SK-N-SH (cell line): Measurements from ENCODE around the gene ASTL. TPM values are rescaled to one million over a fixed set of nuclear protein-coding genes. Genes with fewer than 3 reads are reported as not detected.

Experiments used
- CTCF ChIA-PET: fragments of 300-600, 350-600 bp; formaldehyde crosslinking; extraction: SDS; loops from one replicate; lab custom pipeline; 2021; lab: Yijun Ruan, JAX
- POLR2A ChIA-PET: fragments of 350-600 bp; sonication (Branson Sonifier 250); formaldehyde crosslinking; extraction: SDS; loops from one replicate; lab custom pipeline; 2020; ENCODE audit warnings: antibody characterized with exemption, inconsistent platforms; lab: Yijun Ruan, JAX
- DNase-seq: peaks from one replicate; pipeline ENCODE4 v3.0.0; 2012
- H2AFZ ChIP-seq: fragments of 200-600 bp; sonication (generic); 2 replicates; pipeline ENCODE4 v1.8.1; 2016; ENCODE audit warnings: antibody characterized with exemption, mild to moderate bottlenecking, low read depth
- H3F3A ChIP-seq: fragments of 200-600 bp; sonication (generic); replicated peaks from 2 replicates; pipeline ENCODE3; 2016; ENCODE audit warnings: antibody characterized with exemption, mild to moderate bottlenecking; ENCODE audit not compliant: insufficient read depth
- H3K27ac ChIP-seq, 2 experiments: fragments of 200-500 bp in 1 of 2; fragments of 200-600 bp in 1 of 2; sonication (Bioruptor generic) in 1 of 2; sonication (generic), shearing (Covaris generic) in 1 of 2; 2 replicates each; pipeline versions ENCODE4 v1.5.1 to v1.6.1; 2014 to 2016; ENCODE audit warnings: low read depth in 2 of 2, inconsistent platforms in 1 of 2, low read length in 1 of 2, mild to moderate bottlenecking in 1 of 2, mixed read lengths in 1 of 2
- H3K27me3 ChIP-seq: fragments of 200-600 bp; sonication (generic), shearing (Covaris generic); 2 replicates; pipeline ENCODE4 v1.6.1; 2016; ENCODE audit warnings: mixed run types; ENCODE audit not compliant: insufficient read depth
- H3K36me3 ChIP-seq, 2 experiments: fragments of 200-500 bp in 1 of 2; fragments of 200-600 bp in 1 of 2; sonication (Bioruptor generic) in 1 of 2; sonication (generic) in 1 of 2; replicated peaks in 1 of 2; 2 replicates each; pipeline versions ENCODE3 to v1.5.1; 2014 to 2016; ENCODE audit warnings: low read length in 1 of 2, mild to moderate bottlenecking in 1 of 2; ENCODE audit not compliant: insufficient read depth in 2 of 2, control insufficient read depth in 1 of 2
- H3K4me1 ChIP-seq, 2 experiments: fragments of 200-500 bp in 1 of 2; fragments of 200-600 bp in 1 of 2; sonication (Bioruptor generic) in 1 of 2; sonication (generic), shearing (Covaris generic) in 1 of 2; 2 replicates each; pipeline versions ENCODE4 v1.5.1 to v1.6.1; 2014 to 2016; ENCODE audit warnings: low read depth in 1 of 2, low read length in 1 of 2, mixed run types in 1 of 2; ENCODE audit not compliant: insufficient read depth in 2 of 2, control insufficient read depth in 1 of 2
- H3K4me2 ChIP-seq: fragments of 200-600 bp; sonication (generic), shearing (Covaris generic); 2 replicates; pipeline ENCODE4 v1.6.1; 2017; ENCODE audit warnings: mixed run types
- H3K4me3 ChIP-seq, 2 experiments: fragments of 200-500 bp in 1 of 2; fragments of 200-600 bp in 1 of 2; sonication (Bioruptor generic) in 1 of 2; sonication (generic), shearing (Covaris generic) in 1 of 2; 2 replicates each; pipeline versions ENCODE4 v1.5.1 to v1.8.1; 2014 to 2016; ENCODE audit warnings: low read depth in 2 of 2, inconsistent platforms in 1 of 2, low read length in 1 of 2, mild to moderate bottlenecking in 1 of 2, mixed read lengths in 1 of 2, moderate library complexity in 1 of 2
- H3K79me2 ChIP-seq: fragments of 200-600 bp; sonication (generic); 2 replicates; pipeline ENCODE4 v1.8.1; 2017; ENCODE audit warnings: mild to moderate bottlenecking; ENCODE audit not compliant: insufficient read depth
- H3K9ac ChIP-seq: fragments of 200-600 bp; sonication (generic); 2 replicates; pipeline ENCODE4 v1.6.1; 2017; ENCODE audit warnings: mixed run types
- H3K9me2 ChIP-seq: fragments of 200-600 bp; sonication (generic); 2 replicates; pipeline ENCODE4 v1.6.1; 2017; ENCODE audit warnings: mixed run types
- H3K9me3 ChIP-seq: fragments of 200-600 bp; sonication (generic); 2 replicates; pipeline ENCODE4 v1.6.1; 2017; ENCODE audit warnings: mixed run types, mild to moderate bottlenecking, moderate library complexity
- H4K20me1 ChIP-seq: fragments of 200-600 bp; sonication (generic); 2 replicates; pipeline ENCODE4 v1.6.1; 2017; ENCODE audit warnings: mild to moderate bottlenecking, mixed run types; ENCODE audit not compliant: insufficient read depth
- EZH2phosphoT487 ChIP-seq: fragments of 200-600 bp; sonication (generic); IDR thresholded peaks from 2 replicates; pipeline ENCODE4 v1.6.1; 2017; ENCODE audit warnings: low read depth, mixed run types, mild to moderate bottlenecking, antibody characterized with exemption, moderate library complexity, borderline replicate concordance
- FOXM1 ChIP-seq: IDR thresholded peaks from 2 replicates; pipeline ENCODE4 v1.4.0; 2012; ENCODE audit warnings: low read depth, mild to moderate bottlenecking
- GABPA ChIP-seq: IDR thresholded peaks from 2 replicates; pipeline ENCODE4 v1.4.0; 2012; ENCODE audit warnings: low read depth, mild to moderate bottlenecking
- JUND ChIP-seq: IDR thresholded peaks from 2 replicates; pipeline ENCODE4 v1.4.0; 2012
- MXI1 ChIP-seq: IDR thresholded peaks from 2 replicates; pipeline ENCODE4 v1.6.1; 2012; ENCODE audit warnings: mild to moderate bottlenecking, low read depth, low read length, improper control_type of control experiment
- NFIC ChIP-seq: IDR thresholded peaks from 2 replicates; pipeline ENCODE4 v1.4.0; 2012; ENCODE audit warnings: borderline replicate concordance
- NRF1 ChIP-seq: IDR thresholded peaks from 2 replicates; pipeline ENCODE4 v1.6.1; 2012; ENCODE audit warnings: low read depth, mild to moderate bottlenecking, low read length
- POLR2AphosphoS5 ChIP-seq: IDR thresholded peaks from 2 replicates; pipeline ENCODE4 v1.6.1; 2012; ENCODE audit warnings: low read depth, low read length
- REST ChIP-seq: IDR thresholded peaks from 2 replicates; pipeline ENCODE4 v1.6.1; 2012; ENCODE audit warnings: mild to moderate bottlenecking, low read depth, low read length, moderate library complexity
- RXRA ChIP-seq: IDR thresholded peaks from 2 replicates; pipeline ENCODE4 v1.4.0; 2012; ENCODE audit warnings: low read depth, mild to moderate bottlenecking, borderline replicate concordance
- TAF1 ChIP-seq: IDR thresholded peaks from 2 replicates; pipeline ENCODE4 v1.6.1; 2012; ENCODE audit warnings: low read depth, mild to moderate bottlenecking, low read length, moderate library complexity, borderline replicate concordance
- TEAD4 ChIP-seq: IDR thresholded peaks from 2 replicates; pipeline ENCODE4 v1.4.0; 2012; ENCODE audit warnings: mild to moderate bottlenecking, borderline replicate concordance; ENCODE audit not compliant: insufficient read depth
- USF1 ChIP-seq: IDR thresholded peaks from 2 replicates; pipeline ENCODE4 v1.4.0; 2012; ENCODE audit warnings: low read depth, borderline replicate concordance
- USF2 ChIP-seq: fragments of 150-350 bp; IDR thresholded peaks from 2 replicates; pipeline ENCODE4 v1.6.1; 2017; ENCODE audit warnings: antibody characterized with exemption, low read length, low read depth, borderline replicate concordance
- YY1 ChIP-seq: IDR thresholded peaks from 2 replicates; pipeline ENCODE4 v1.4.0; 2012; ENCODE audit warnings: low read depth, mild to moderate bottlenecking
- WGBS: methylation state at CpG from one replicate; pipeline ENCODE4 v1.1.6; 2017; ENCODE audit warnings: low lambda C conversion rate; 5-methylcytosine and 5-hydroxymethylcytosine counted together
- polyA plus RNA-seq, 3 experiments: library from polyadenylated mRNA; depleted of rRNA; stranded (reverse); fragments of >200 nt; gene quantifications; 2 replicates each; pipeline ENCODE4 v1.2.3, GENCODE V29; 2012
- TF ChIP-seq, protein P1 (sequence below): fragments of 200-600 bp; sonication (generic); IDR thresholded peaks from 2 replicates; pipeline ENCODE4 v1.6.1; 2017; ENCODE audit warnings: antibody characterized with exemption, mild to moderate bottlenecking, moderate library complexity

The ASTL gene
- polyA plus RNA-seq, 1 of the 3 experiments (the other 2 are of a cell fraction): not detected

- Histone ChIP-seq H3K9ac (no peak overlapping the region), H3K27me3 (peaks cover 7% of the 10 kb centered on the region; the same call in 1 of the 2 replicates), H4K20me1 (no peaks in the 10 kb centered on the region), H3F3A (no peaks in the 10 kb centered on the region), H3K4me1 (peaks cover 0 to 4% of the 10 kb centered on the region in 2 experiments; a peak in 1 of 4 replicates), H2AFZ (0 out of 2 replicates have a peak overlapping the region, but pooled peaks have one; percentile 16), H3K9me2 (no peaks in the 10 kb centered on the region), H3K4me3 (no peak overlapping the region), H3K27ac (no peak overlapping the region), H3K4me2 (no peak overlapping the region), H3K79me2 (no peaks in the 10 kb centered on the region), H3K36me3 (no peaks in the 10 kb centered on the region), H3K9me3 (no peaks in the 10 kb centered on the region)
- no peak for TF ChIP-seq NFIC
- CTCF ChIA-PET: interaction anchor here (1.6 to 2.6 kb wide), 5 partner anchors 7 to 109 kb away, joined by 3 to 16 read pairs (median 7); partner anchors contain the start of genes ADRA2B and ASTL
- POLR2A ChIA-PET: no interaction called here
- WGBS: 80% methylated on average over 10 of the region's 10 CpGs
- DNase-seq: no peak
Observed at GRCh38 chr2:96131152-96131812, 7.0 kb downstream of the ASTL start.

- H3K9me2 ChIP-seq: no peaks in the 10 kb centered on the region
- no peak for DNase-seq
- H3K4me3 ChIP-seq: no peak overlapping the region
- H3K9ac ChIP-seq: no peak overlapping the region
- no peak overlapping the region for H3K27ac ChIP-seq
- no peak overlapping the region for H3K4me2 ChIP-seq
- H3F3A ChIP-seq: no peaks in the 10 kb centered on the region
- ChIA-PET CTCF (interaction anchor here (1.2 to 2.6 kb wide), 6 partner anchors 8 to 108 kb away, joined by 3 to 16 read pairs (median 6); partner anchors contain the start of genes ADRA2B and ASTL), POLR2A (interaction anchor here (0.6 kb wide), 1 partner anchor 77 kb away, joined by 3 read pairs; no protein-coding TSS in a partner anchor)
- H3K36me3 ChIP-seq: no peaks in the 10 kb centered on the region
- H2AFZ ChIP-seq: no peak overlapping the region
- no peaks in the 10 kb centered on the region for H3K9me3 ChIP-seq
- H3K79me2 ChIP-seq: no peaks in the 10 kb centered on the region
- TF ChIP-seq USF2 (no peak), USF1 (no peak), MXI1 (no peak), POLR2AphosphoS5 (no peak), GABPA (no peak), TAF1 (no peak), RXRA (no peak), TEAD4 (no peak), JUND (no peak), REST (no peak), EZH2phosphoT487 (no peak), NRF1 (no peak), YY1 (no peak), FOXM1 (no peak)
- TF ChIP-seq, protein P1, sequence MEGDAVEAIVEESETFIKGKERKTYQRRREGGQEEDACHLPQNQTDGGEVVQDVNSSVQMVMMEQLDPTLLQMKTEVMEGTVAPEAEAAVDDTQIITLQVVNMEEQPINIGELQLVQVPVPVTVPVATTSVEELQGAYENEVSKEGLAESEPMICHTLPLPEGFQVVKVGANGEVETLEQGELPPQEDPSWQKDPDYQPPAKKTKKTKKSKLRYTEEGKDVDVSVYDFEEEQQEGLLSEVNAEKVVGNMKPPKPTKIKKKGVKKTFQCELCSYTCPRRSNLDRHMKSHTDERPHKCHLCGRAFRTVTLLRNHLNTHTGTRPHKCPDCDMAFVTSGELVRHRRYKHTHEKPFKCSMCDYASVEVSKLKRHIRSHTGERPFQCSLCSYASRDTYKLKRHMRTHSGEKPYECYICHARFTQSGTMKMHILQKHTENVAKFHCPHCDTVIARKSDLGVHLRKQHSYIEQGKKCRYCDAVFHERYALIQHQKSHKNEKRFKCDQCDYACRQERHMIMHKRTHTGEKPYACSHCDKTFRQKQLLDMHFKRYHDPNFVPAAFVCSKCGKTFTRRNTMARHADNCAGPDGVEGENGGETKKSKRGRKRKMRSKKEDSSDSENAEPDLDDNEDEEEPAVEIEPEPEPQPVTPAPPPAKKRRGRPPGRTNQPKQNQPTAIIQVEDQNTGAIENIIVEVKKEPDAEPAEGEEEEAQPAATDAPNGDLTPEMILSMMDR: no peak
- H3K4me1 ChIP-seq: no peaks in the 10 kb centered on the region
- H4K20me1 ChIP-seq: no peaks in the 10 kb centered on the region
- WGBS: 93% methylated on average over 4 of the region's 4 CpGs
- H3K27me3 ChIP-seq: peaks cover 7% of the 10 kb centered on the region; the same call in 1 of the 2 replicates
Observed at GRCh38 chr2:96130483-96130882, 7.8 kb downstream of the ASTL start.
